Lung (tissue), 12 donors: ENCODE measurements around the gene KSR1. TPM values are rescaled to one million over a fixed set of nuclear protein-coding genes. Genes with fewer than 3 reads are reported as not detected.

Experiments used
- ATAC-seq: fragments of 200-7000 bp; cut with Tn5 transposase; one replicate; pipeline ENCODE4 v1.9.1; 2020; ENCODE audit warnings: moderate number of reproducible peaks; ENCODE audit not compliant: insufficient read depth, low FRiP score
- DNase-seq, 3 donors: peaks; one replicate each; pipeline ENCODE4 v3.0.0-alpha.2; 2013 to 2017
- H3K27ac ChIP-seq, 2 donors: one replicate each; pipeline ENCODE4 v1.5.1; 2013; ENCODE audit warnings: mild to moderate bottlenecking in 2 of 2, moderate library complexity in 2 of 2, control low read depth in 1 of 2, inconsistent platforms in 1 of 2, low read depth in 1 of 2, low read length in 1 of 2
- H3K27me3 ChIP-seq, 3 donors: one replicate each; pipeline ENCODE4 v1.5.1; 2013; ENCODE audit warnings: low read length in 2 of 3; ENCODE audit not compliant: control insufficient read depth in 3 of 3, insufficient read depth in 3 of 3
- H3K36me3 ChIP-seq, 4 donors: one replicate each; pipeline ENCODE4 v1.5.1; 2013; ENCODE audit warnings: low read length in 4 of 4, mild to moderate bottlenecking in 1 of 4, moderate library complexity in 1 of 4; ENCODE audit not compliant: control insufficient read depth in 4 of 4, insufficient read depth in 4 of 4
- H3K4me1 ChIP-seq, 5 donors: one replicate each; pipeline ENCODE4 v1.5.1; 2013; ENCODE audit warnings: low read length in 5 of 5, mild to moderate bottlenecking in 2 of 5, moderate library complexity in 1 of 5; ENCODE audit not compliant: control insufficient read depth in 5 of 5, insufficient read depth in 5 of 5
- H3K4me3 ChIP-seq: one replicate; pipeline ENCODE4 v1.5.1; 2013; ENCODE audit warnings: mild to moderate bottlenecking, control low read depth, moderate library complexity
- H3K9ac ChIP-seq, 2 donors: one replicate each; pipeline ENCODE4 v1.5.1; 2013; ENCODE audit warnings: low read length in 2 of 2, control low read depth in 1 of 2; ENCODE audit not compliant: insufficient read depth in 1 of 2
- H3K9me3 ChIP-seq, 4 donors: one replicate each; pipeline ENCODE4 v1.5.1; 2013; ENCODE audit warnings: low read length in 3 of 4, mild to moderate bottlenecking in 1 of 4, moderate library complexity in 1 of 4; ENCODE audit not compliant: control insufficient read depth in 4 of 4, insufficient read depth in 3 of 4
- CTCF ChIP-seq: IDR thresholded peaks from 2 replicates; pipeline ENCODE4 v1.5.1; 2012; ENCODE audit warnings: mild to moderate bottlenecking; ENCODE audit errors: control extremely low read depth, extremely low read depth
- WGBS, 2 donors: extraction: QIAGEN DNeasy Blood & Tissue Kit; methylation state at CpG; one replicate each; pipeline ENCODE4 v1.1.7; 2013; 5-methylcytosine and 5-hydroxymethylcytosine counted together
- polyA plus RNA-seq, 2 donors: library from polyadenylated mRNA; stranded (reverse); fragments of 200-250 nt; gene quantifications; one replicate each; pipeline ENCODE4 v1.2.1, GENCODE V29; 2013
- total RNA-seq, 2 donors: library from RNA; depleted of rRNA in 1 of 2; stranded (reverse); fragments of >200 nt in 1 of 2; gene quantifications; one replicate each; pipeline ENCODE4 v1.2.1, GENCODE V29; 2014 to 2021
- donor health status: control.
- donor health status: control.
- donor health status: Bipolar disorder and iron deficiency.
- donor health status: healthy.
- donor health status: DM: yes; HTN: yes; CAD: no.

The KSR1 gene
- total and polyA plus RNA-seq, 4 donors, result 26.8 to 70.0 (median 42.3) TPM

- Histone ChIP-seq H3K27ac (peak overlapping the region in 1 of 2 donors; percentile 2), H3K36me3 (no peaks in the 10 kb centered on the region), H3K4me1 (peaks cover 0 to 24% (median 14%) of the 10 kb centered on the region in 5 donors), H3K9me3 (peaks cover 0 to 2% (median 0%) of the 10 kb centered on the region in 4 donors), H3K27me3 (no peaks in the 10 kb centered on the region), H3K9ac (no peak overlapping the region), H3K4me3 (no peak overlapping the region)
- TF ChIP-seq CTCF, result no peak
- ATAC-seq (no peak), DNase-seq (peak; percentile 79 to 81 (median 79))
- WGBS, 2 donors, result 79 to 82% methylated on average over 12 of the region's 12 CpGs
Observed at GRCh38 chr17:27502526-27503324, 46.5 kb downstream of the KSR1 start.

GRCh38 chr17:27503611-27504010 lies 47.4 kb downstream of the KSR1 start:
- Histone ChIP-seq H3K27me3 (no peaks in the 10 kb centered on the region), H3K9ac (no peak overlapping the region), H3K9me3 (peaks cover 0 to 2% (median 0%) of the 10 kb centered on the region in 4 donors), H3K27ac (no peak overlapping the region), H3K4me3 (no peak overlapping the region), H3K36me3 (no peaks in the 10 kb centered on the region), H3K4me1 (peaks cover 0 to 26% (median 14%) of the 10 kb centered on the region in 5 donors)
- TF ChIP-seq CTCF, result no peak
- 92 to 96% methylated on average over 8 of the region's 8 CpGs for WGBS, 2 donors
- DNase-seq, result no peak
- no peak for ATAC-seq

- H3K4me1 ChIP-seq, result peaks cover 0 to 26% (median 14%) of the 10 kb centered on the region in 5 donors
- ATAC-seq, result no peak
- H3K4me3 ChIP-seq, result no peak overlapping the region
- no peak overlapping the region for H3K9ac ChIP-seq
- peaks cover 0 to 2% (median 0%) of the 10 kb centered on the region in 4 donors for H3K9me3 ChIP-seq
- peak overlapping the region in 1 of 2 donors; percentile 32 for H3K27ac ChIP-seq
- H3K36me3 ChIP-seq, result no peaks in the 10 kb centered on the region
- WGBS, 2 donors, result 77 to 80% methylated on average over 15 of the region's 15 CpGs
- H3K27me3 ChIP-seq, result no peaks in the 10 kb centered on the region
- no peak for TF ChIP-seq CTCF
- no peak for DNase-seq
Observed at GRCh38 chr17:27504188-27504995, 48.1 kb downstream of the KSR1 start.
